SH-SY5Y (cell line): ENCODE results near the gene SCPEP1.

Experiments used
- GATA2 ChIP-seq: IDR thresholded peaks from 2 replicates; pipeline ENCODE4 v1.6.1; 2011; ENCODE audit warnings: mild to moderate bottlenecking, low read depth, low read length
- GATA3 ChIP-seq: IDR thresholded peaks from 2 replicates; pipeline ENCODE4 v1.6.1; 2011; ENCODE audit warnings: low read depth, mild to moderate bottlenecking, low read length, moderate library complexity

GRCh38 chr17:56972111-56972730 is 5.7 kb upstream of the SCPEP1 start:
- TF ChIP-seq GATA2 (no peak), GATA3 (no peak)
